AG10803 (cell line): ENCODE data around the gene BAG1.

Experiments
- DNase-seq: peaks from one replicate; pipeline ENCODE4 v3.0.0; 2010; ENCODE audit warnings: low read depth
- H3K4me3 ChIP-seq: 2 replicates; pipeline ENCODE4 v1.5.1; 2011; ENCODE audit warnings: mild to moderate bottlenecking, low read length, control low read depth
- TF ChIP-seq, protein P1 (sequence below): conservative IDR thresholded peaks from 2 replicates; pipeline ENCODE4 v1.5.1; 2011; ENCODE audit warnings: mild to moderate bottlenecking, low read length, control low read depth, inconsistent platforms

Gene BAG1

DNA sequence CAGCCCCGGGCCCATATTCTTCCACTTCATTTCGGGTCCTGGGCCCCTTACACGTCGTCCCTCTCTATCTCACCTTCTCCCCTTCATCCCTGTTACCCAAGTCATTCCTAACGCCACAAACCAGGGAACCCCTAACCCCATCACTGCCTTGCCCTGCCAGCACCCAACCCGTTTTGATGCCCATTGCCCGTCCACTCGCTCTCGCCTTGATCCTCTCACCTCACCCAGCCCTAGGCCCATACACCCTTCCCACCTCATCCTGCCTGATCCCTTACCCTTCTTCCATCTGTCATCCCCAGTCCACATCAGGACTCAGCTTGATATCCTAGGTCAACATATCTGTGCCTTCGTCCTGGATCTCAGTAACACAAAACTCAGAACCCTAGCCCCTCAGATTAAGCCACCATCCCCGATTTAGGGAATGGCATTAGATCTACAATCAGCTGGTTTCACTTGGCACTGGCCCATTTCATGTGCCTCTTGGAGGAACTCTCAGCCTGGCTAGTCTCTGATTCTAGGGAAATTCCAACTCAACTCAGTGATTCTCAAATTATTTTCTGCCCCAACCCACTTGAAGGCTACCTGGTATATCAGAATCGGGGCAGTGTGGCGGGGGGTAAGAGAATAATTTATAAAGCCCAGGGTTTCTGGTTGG lies 830 bp upstream of the BAG1 start:
- H3K4me3 ChIP-seq = peak overlapping the region; percentile 98
- no peak for DNase-seq
- TF ChIP-seq, protein P1, sequence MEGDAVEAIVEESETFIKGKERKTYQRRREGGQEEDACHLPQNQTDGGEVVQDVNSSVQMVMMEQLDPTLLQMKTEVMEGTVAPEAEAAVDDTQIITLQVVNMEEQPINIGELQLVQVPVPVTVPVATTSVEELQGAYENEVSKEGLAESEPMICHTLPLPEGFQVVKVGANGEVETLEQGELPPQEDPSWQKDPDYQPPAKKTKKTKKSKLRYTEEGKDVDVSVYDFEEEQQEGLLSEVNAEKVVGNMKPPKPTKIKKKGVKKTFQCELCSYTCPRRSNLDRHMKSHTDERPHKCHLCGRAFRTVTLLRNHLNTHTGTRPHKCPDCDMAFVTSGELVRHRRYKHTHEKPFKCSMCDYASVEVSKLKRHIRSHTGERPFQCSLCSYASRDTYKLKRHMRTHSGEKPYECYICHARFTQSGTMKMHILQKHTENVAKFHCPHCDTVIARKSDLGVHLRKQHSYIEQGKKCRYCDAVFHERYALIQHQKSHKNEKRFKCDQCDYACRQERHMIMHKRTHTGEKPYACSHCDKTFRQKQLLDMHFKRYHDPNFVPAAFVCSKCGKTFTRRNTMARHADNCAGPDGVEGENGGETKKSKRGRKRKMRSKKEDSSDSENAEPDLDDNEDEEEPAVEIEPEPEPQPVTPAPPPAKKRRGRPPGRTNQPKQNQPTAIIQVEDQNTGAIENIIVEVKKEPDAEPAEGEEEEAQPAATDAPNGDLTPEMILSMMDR = no peak

DNA sequence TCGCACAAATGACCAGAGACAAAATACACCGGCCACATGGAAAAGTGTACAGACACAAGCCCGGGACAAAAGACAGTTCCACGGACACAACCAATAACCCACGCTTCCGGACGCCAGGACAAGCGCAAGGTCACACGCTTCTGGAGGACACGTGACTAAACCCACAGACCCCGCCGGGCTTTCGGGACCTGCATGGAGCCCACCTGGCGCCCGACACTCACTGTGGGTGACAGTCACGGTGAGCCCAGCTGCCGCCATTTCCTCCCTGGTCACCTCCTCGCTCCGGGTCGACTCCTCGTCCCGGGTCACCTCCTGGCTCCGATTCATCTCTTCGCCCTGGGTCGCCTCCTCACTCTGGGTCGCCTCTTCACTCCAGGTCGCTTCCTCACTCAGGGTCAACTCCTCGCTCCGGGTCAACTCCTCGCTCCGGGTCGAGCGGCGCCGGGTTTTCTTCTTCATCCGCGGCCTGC lies 470 bp downstream of the BAG1 start:
- TF ChIP-seq, protein P1 = no peak
- DNase-seq = peak; percentile 4
- peak overlapping the region; percentile 96 for H3K4me3 ChIP-seq

GRCh38 chr9:33263131-33264002 lies 1.1 kb downstream of the BAG1 start:
- TF ChIP-seq, protein P1 = no peak
- peak overlapping the region; percentile 96 for H3K4me3 ChIP-seq
- peak; percentile 27 for DNase-seq

DNA sequence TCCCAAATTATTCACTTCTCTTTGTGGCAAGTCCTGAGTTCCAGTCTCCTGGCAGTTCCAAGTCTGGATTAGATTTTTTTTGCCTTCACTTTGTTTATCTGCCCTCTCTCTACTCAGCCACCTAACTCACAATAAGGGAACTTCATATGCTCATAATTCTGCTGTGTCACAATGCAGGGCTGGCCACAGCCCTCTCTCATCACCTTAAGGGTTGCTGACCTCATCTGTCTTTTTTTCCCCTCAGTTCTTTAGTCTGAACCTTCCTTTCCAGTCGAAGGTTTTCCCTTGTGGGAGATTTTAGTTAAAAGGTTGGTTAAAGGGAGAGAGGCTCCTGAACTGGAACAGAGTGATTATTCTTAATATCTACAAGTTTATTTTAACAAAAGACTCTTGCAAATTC lies 4.1 kb downstream of the BAG1 start:
- no peak for DNase-seq
- TF ChIP-seq, protein P1 = no peak
- no peak overlapping the region for H3K4me3 ChIP-seq

- H3K4me3 ChIP-seq = no peak overlapping the region
- TF ChIP-seq, protein P1 = no peak
- no peak for DNase-seq
These were observed 7.2 kb downstream of the BAG1 start for GRCh38 chr9:33257276-33257675.

- TF ChIP-seq, protein P1 = no peak
- no peak overlapping the region for H3K4me3 ChIP-seq
These were observed 8.3 kb downstream of the BAG1 start for GRCh38 chr9:33256236-33256635.

DNA sequence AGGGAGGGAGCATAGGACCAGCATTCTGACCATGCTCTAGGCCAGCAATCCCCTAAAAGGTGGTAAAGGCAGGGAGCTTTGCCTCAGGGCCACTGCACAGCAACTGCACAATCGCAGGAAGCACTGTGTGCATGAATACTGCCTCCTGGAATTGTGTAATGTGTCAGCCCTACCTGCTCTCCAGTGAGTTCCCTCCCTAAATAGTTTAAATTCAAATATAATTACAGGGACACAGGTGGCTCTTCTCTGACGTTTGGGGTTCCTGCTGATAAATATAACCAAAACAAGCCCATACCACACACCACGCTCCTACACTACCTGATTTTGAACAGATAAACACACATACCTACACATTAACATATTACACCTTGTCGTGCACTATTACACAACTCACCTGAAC lies 9.0 kb downstream of the BAG1 start:
- TF ChIP-seq, protein P1 = no peak
- no peak for DNase-seq
- no peak overlapping the region for H3K4me3 ChIP-seq

More at GRCh38 chr9:33256236-33256635, 8.3 kb downstream of the BAG1 start:
- no peak for DNase-seq
